Stimulated activated CD8-positive, alpha-beta memory T cell treated with anti-CD3 and anti-CD28 coated beads, Interleukin-7, amount 100 ng/mL, for 24 hours (primary cell): Measurements from ENCODE around the gene SCN4A.
"Not testable (repeated sequence)": the region's sequence is repeated elsewhere in the genome, so short reads cannot be mapped to it uniquely, and the experiment has no call there.

Experiments
- DNase-seq: peaks from one replicate; pipeline ENCODE4 v3.0.0-alpha.2; 2020; ENCODE audit warnings: low read depth

SCN4A gene

GRCh38 chr17:63984651-63985386, 12.1 kb upstream of the SCN4A start:
- no peak for DNase-seq

GRCh38 chr17:63984236-63984635, 11.5 kb upstream of the SCN4A start:
- no peak for DNase-seq

GRCh38 chr17:63983320-63983719, 10.6 kb upstream of the SCN4A start:
- no peak for DNase-seq

GRCh38 chr17:63982641-63983040, 9.9 kb upstream of the SCN4A start:
- not testable (repeated sequence) for DNase-seq

GRCh38 chr17:63978272-63979200, 5.8 kb upstream of the SCN4A start:
- no peak for DNase-seq

GRCh38 chr17:63976702-63977101, 4.0 kb upstream of the SCN4A start:
- no peak for DNase-seq

- DNase-seq, result no peak
Observed at GRCh38 chr17:63975541-63976092, 2.9 kb upstream of the SCN4A start.

- DNase-seq, result no peak
Observed at GRCh38 chr17:63974594-63975192, 2.0 kb upstream of the SCN4A start.

GRCh38 chr17:63973930-63974593, 1.3 kb upstream of the SCN4A start:
- DNase-seq, result no peak

GRCh38 chr17:63973247-63973646, 529 bp upstream of the SCN4A start:
- no peak for DNase-seq

GRCh38 chr17:63969278-63969677, 3.4 kb downstream of the SCN4A start:
- DNase-seq, result no peak

- DNase-seq, result no peak
Observed at GRCh38 chr17:63967953-63968352, 4.8 kb downstream of the SCN4A start.

GRCh38 chr17:63966646-63967264, 6.0 kb downstream of the SCN4A start:
- no peak for DNase-seq

- no peak for DNase-seq
Observed at GRCh38 chr17:63963123-63963522, 9.6 kb downstream of the SCN4A start.

- no peak for DNase-seq
Observed at GRCh38 chr17:63962298-63962744, 10.4 kb downstream of the SCN4A start.

- DNase-seq, result no peak
Observed at GRCh38 chr17:63961355-63962212, 11.1 kb downstream of the SCN4A start.

- DNase-seq, result no peak
Observed at GRCh38 chr17:63960430-63960829, 12.3 kb downstream of the SCN4A start.

GRCh38 chr17:63960006-63960405, 12.7 kb downstream of the SCN4A start:
- DNase-seq, result no peak

GRCh38 chr17:63956296-63956920, 16.3 kb downstream of the SCN4A start:
- no peak for DNase-seq

- no peak for DNase-seq
Observed at GRCh38 chr17:63955791-63956190, 16.9 kb downstream of the SCN4A start.
